ENCODE data around the gene LTB4R2. TPM values are rescaled to one million over a fixed set of nuclear protein-coding genes. Genes with fewer than 3 reads are reported as not detected.

Gene LTB4R2
- total and polyA plus RNA-seq, 7 experiments from 2014 or later, result 2.1 to 26.8 (median 14.1) TPM

GRCh38 chr14:24316597-24316950 is 6.6 kb downstream of the LTB4R2 start:
- Mint-ChIP-seq H3K27me3 (peaks cover 0 to 11% (median 0%) of the 10 kb centered on the region in 5 donors), H3K4me1 (peaks cover 43 to 56% (median 48%) of the 10 kb centered on the region in 7 donors), H3K27ac (no peak overlapping the region), H3K4me3 (no peak overlapping the region), H3K9me3 (no peaks in the 10 kb centered on the region), H3K36me3 (peaks cover 0 to 28% (median 0%) of the 10 kb centered on the region in 5 donors)
- no peak for ATAC-seq
- CTCF ChIA-PET, result no interaction called here
- intact Hi-C loops (cut with micrococcal nuclease), result no loop called here
- no peak overlapping the region for H3K27ac ChIP-seq (ENCODE audit: low read depth, low read length)
- DNase-seq, result no peak
- H3K4me1 ChIP-seq (ENCODE audit: control insufficient read depth in 2 of 2, insufficient read depth in 2 of 2, low read length in 2 of 2), result peaks cover 38% of the 10 kb centered on the region in 2 donors
- POLR2A ChIA-PET, result interaction anchor here (0.7 to 1.1 kb wide), 2 partner anchors 10 to 119 kb away, joined by 3 read pairs; no protein-coding TSS in a partner anchor
- H3K27me3 ChIP-seq (ENCODE audit: control insufficient read depth in 2 of 2, insufficient read depth in 2 of 2, low read length in 2 of 2), result no peaks in the 10 kb centered on the region
- H3K36me3 ChIP-seq (ENCODE audit: control insufficient read depth in 2 of 3, insufficient read depth in 3 of 3, low read length in 3 of 3), result no peaks in the 10 kb centered on the region
- H3K4me3 ChIP-seq (ENCODE audit: low read length), result no peak overlapping the region
- no peaks in the 10 kb centered on the region for H3K9me3 ChIP-seq (ENCODE audit: control insufficient read depth in 2 of 3, low read length in 3 of 3)

- Histone ChIP-seq H3K27me3 (ENCODE audit: control insufficient read depth in 2 of 2, insufficient read depth in 2 of 2, low read length in 2 of 2) (no peaks in the 10 kb centered on the region), H3K27ac (ENCODE audit: low read depth, low read length) (no peak overlapping the region), H3K4me3 (ENCODE audit: low read length) (no peak overlapping the region), H3K9me3 (ENCODE audit: control insufficient read depth in 2 of 3, low read length in 3 of 3) (no peaks in the 10 kb centered on the region), H3K36me3 (ENCODE audit: control insufficient read depth in 2 of 3, insufficient read depth in 3 of 3, low read length in 3 of 3) (no peaks in the 10 kb centered on the region), H3K4me1 (ENCODE audit: control insufficient read depth in 2 of 2, insufficient read depth in 2 of 2, low read length in 2 of 2) (peaks cover 30 to 31% of the 10 kb centered on the region in 2 donors)
- peaks cover 0 to 11% (median 0%) of the 10 kb centered on the region in 5 donors for H3K27me3 Mint-ChIP-seq
- no peak for DNase-seq
- H3K36me3 Mint-ChIP-seq, result peaks cover 0 to 25% (median 0%) of the 10 kb centered on the region in 5 donors
- CTCF ChIA-PET, result interaction anchor here (0.6 to 2.2 kb wide), 2 partner anchors 9 to 11 kb away, joined by 3 to 12 read pairs; partner anchors contain the start of gene CIDEB
- H3K27ac Mint-ChIP-seq, result peak overlapping the region in 4 of 9 donors; percentile 25 to 59 (median 40)
- no peak for ATAC-seq
- H3K4me1 Mint-ChIP-seq, result peaks cover 36 to 48% (median 41%) of the 10 kb centered on the region in 7 donors
- peak overlapping the region in 1 of 10 donors; percentile 6 for H3K4me3 Mint-ChIP-seq
- POLR2A ChIA-PET, result interaction anchor here (0.7 to 1.7 kb wide), 3 partner anchors 16 to 120 kb away, joined by 3 to 4 read pairs (median 4); partner anchors contain the start of genes DHRS1 and NOP9
- no peaks in the 10 kb centered on the region for H3K9me3 Mint-ChIP-seq
- intact Hi-C loops (cut with micrococcal nuclease), result no loop called here
These were observed 7.4 kb downstream of the LTB4R2 start for GRCh38 chr14:24317141-24317928.

- ATAC-seq (no peak), DNase-seq (no peak)
- Histone ChIP-seq H3K27me3 (ENCODE audit: control insufficient read depth in 2 of 2, insufficient read depth in 2 of 2, low read length in 2 of 2) (no peaks in the 10 kb centered on the region), H3K4me1 (ENCODE audit: control insufficient read depth in 2 of 2, insufficient read depth in 2 of 2, low read length in 2 of 2) (no peaks in the 10 kb centered on the region), H3K4me3 (ENCODE audit: low read length) (no peak overlapping the region), H3K36me3 (ENCODE audit: control insufficient read depth in 2 of 3, insufficient read depth in 3 of 3, low read length in 3 of 3) (no peaks in the 10 kb centered on the region), H3K27ac (ENCODE audit: low read depth, low read length) (no peak overlapping the region), H3K9me3 (ENCODE audit: control insufficient read depth in 2 of 3, low read length in 3 of 3) (no peaks in the 10 kb centered on the region)
- ChIA-PET CTCF (interaction anchor here (0.6 to 1.5 kb wide), 2 partner anchors 24 to 74 kb away, joined by 3 read pairs; no protein-coding TSS in a partner anchor), POLR2A (interaction anchor here (1.1 kb wide), 1 partner anchor 21 kb away, joined by 5 read pairs; the partner anchor contains the start of gene NOP9)
- Mint-ChIP-seq H3K27ac (no peak overlapping the region), H3K4me3 (no peak overlapping the region), H3K27me3 (peaks cover 0 to 13% (median 0%) of the 10 kb centered on the region in 5 donors), H3K9me3 (no peaks in the 10 kb centered on the region), H3K4me1 (peaks cover 0 to 20% (median 8%) of the 10 kb centered on the region in 7 donors), H3K36me3 (peaks cover 0 to 8% (median 0%) of the 10 kb centered on the region in 5 donors)
- intact Hi-C loops (cut with micrococcal nuclease), result no loop called here
These were observed 11.5 kb downstream of the LTB4R2 start for GRCh38 chr14:24321212-24321975.

- H3K9me3 ChIP-seq (ENCODE audit: control insufficient read depth in 2 of 3, low read length in 3 of 3), result no peaks in the 10 kb centered on the region
- no peak overlapping the region for H3K27ac ChIP-seq (ENCODE audit: low read depth, low read length)
- no peaks in the 10 kb centered on the region for H3K9me3 Mint-ChIP-seq
- H3K4me1 ChIP-seq (ENCODE audit: control insufficient read depth in 2 of 2, insufficient read depth in 2 of 2, low read length in 2 of 2), result peaks cover 6% of the 10 kb centered on the region in 2 donors
- intact Hi-C loops (cut with micrococcal nuclease), result no loop called here
- H3K27ac Mint-ChIP-seq, result no peak overlapping the region
- ChIA-PET CTCF (interaction anchor here (0.6 to 1.9 kb wide), 5 partner anchors 9 to 25 kb away, joined by 3 to 8 read pairs (median 3); partner anchors contain the start of gene CIDEB), POLR2A (interaction anchor here (1.1 kb wide), 1 partner anchor 22 kb away, joined by 5 read pairs; the partner anchor contains the start of gene NOP9)
- H3K27me3 Mint-ChIP-seq, result peaks cover 0 to 13% (median 5%) of the 10 kb centered on the region in 5 donors
- ATAC-seq, result no peak
- peaks cover 6 to 22% (median 9%) of the 10 kb centered on the region in 7 donors for H3K4me1 Mint-ChIP-seq
- no peak overlapping the region for H3K4me3 Mint-ChIP-seq
- no peak overlapping the region for H3K4me3 ChIP-seq (ENCODE audit: low read length)
- H3K36me3 ChIP-seq (ENCODE audit: control insufficient read depth in 2 of 3, insufficient read depth in 3 of 3, low read length in 3 of 3), result no peaks in the 10 kb centered on the region
- peaks cover 0 to 2% (median 0%) of the 10 kb centered on the region in 5 donors for H3K36me3 Mint-ChIP-seq
- no peak for DNase-seq
- no peaks in the 10 kb centered on the region for H3K27me3 ChIP-seq (ENCODE audit: control insufficient read depth in 2 of 2, insufficient read depth in 2 of 2, low read length in 2 of 2)
These were observed 12.7 kb downstream of the LTB4R2 start for GRCh38 chr14:24322672-24323071.

- DNase-seq (peak in 1 of 9 donors; percentile 3), ATAC-seq (no peak)
- Histone ChIP-seq H3K4me3 (ENCODE audit: low read length) (no peak overlapping the region), H3K27ac (ENCODE audit: low read depth, low read length) (no peak overlapping the region), H3K4me1 (ENCODE audit: control insufficient read depth in 2 of 2, insufficient read depth in 2 of 2, low read length in 2 of 2) (peaks cover 6% of the 10 kb centered on the region in 2 donors), H3K27me3 (ENCODE audit: control insufficient read depth in 2 of 2, insufficient read depth in 2 of 2, low read length in 2 of 2) (no peaks in the 10 kb centered on the region), H3K9me3 (ENCODE audit: control insufficient read depth in 2 of 3, low read length in 3 of 3) (no peaks in the 10 kb centered on the region), H3K36me3 (ENCODE audit: control insufficient read depth in 2 of 3, insufficient read depth in 3 of 3, low read length in 3 of 3) (no peaks in the 10 kb centered on the region)
- no peaks in the 10 kb centered on the region for H3K36me3 Mint-ChIP-seq
- POLR2A ChIA-PET, result interaction anchor here (1.3 kb wide), 1 partner anchor 9 kb away, joined by 5 read pairs; no protein-coding TSS in a partner anchor
- intact Hi-C loops (cut with micrococcal nuclease), result no loop called here
- H3K27me3 Mint-ChIP-seq, result peaks cover 0 to 13% (median 5%) of the 10 kb centered on the region in 5 donors
- H3K4me3 Mint-ChIP-seq, result no peak overlapping the region
- CTCF ChIA-PET, result interaction anchor here (0.6 to 1.9 kb wide), 4 partner anchors 9 to 110 kb away, joined by 3 to 8 read pairs (median 3); partner anchors contain the start of gene CIDEB
- peak overlapping the region in 1 of 9 donors; percentile 11 for H3K27ac Mint-ChIP-seq
- peaks cover 6 to 18% (median 10%) of the 10 kb centered on the region in 7 donors for H3K4me1 Mint-ChIP-seq
- no peaks in the 10 kb centered on the region for H3K9me3 Mint-ChIP-seq
These were observed 13.4 kb downstream of the LTB4R2 start for GRCh38 chr14:24323341-24323740.

- Histone ChIP-seq H3K9me3 (ENCODE audit: control insufficient read depth in 2 of 3, low read length in 3 of 3) (no peaks in the 10 kb centered on the region), H3K27me3 (ENCODE audit: control insufficient read depth in 2 of 2, insufficient read depth in 2 of 2, low read length in 2 of 2) (no peaks in the 10 kb centered on the region), H3K36me3 (ENCODE audit: control insufficient read depth in 2 of 3, insufficient read depth in 3 of 3, low read length in 3 of 3) (no peaks in the 10 kb centered on the region), H3K4me3 (ENCODE audit: low read length) (no peak overlapping the region), H3K4me1 (ENCODE audit: control insufficient read depth in 2 of 2, insufficient read depth in 2 of 2, low read length in 2 of 2) (peaks cover 6 to 13% of the 10 kb centered on the region in 2 donors), H3K27ac (ENCODE audit: low read depth, low read length) (no peak overlapping the region)
- Mint-ChIP-seq H3K4me1 (peaks cover 9 to 25% (median 14%) of the 10 kb centered on the region in 7 donors), H3K36me3 (no peaks in the 10 kb centered on the region), H3K27me3 (peaks cover 0 to 13% (median 5%) of the 10 kb centered on the region in 5 donors), H3K9me3 (no peaks in the 10 kb centered on the region), H3K27ac (peak overlapping the region in 2 of 9 donors; percentile 8 to 65), H3K4me3 (no peak overlapping the region)
- ChIA-PET POLR2A (interaction anchor here (1.3 kb wide), 1 partner anchor 10 kb away, joined by 5 read pairs; no protein-coding TSS in a partner anchor), CTCF (interaction anchor here (1.3 to 1.9 kb wide), 3 partner anchors 10 to 109 kb away, joined by 3 to 8 read pairs (median 3); partner anchors contain the start of gene CIDEB)
- intact Hi-C loops (cut with micrococcal nuclease), result no loop called here
- no peak for ATAC-seq
- no peak for DNase-seq
These were observed 14.1 kb downstream of the LTB4R2 start for GRCh38 chr14:24324024-24324423.
